Breast epithelium (tissue), 3 donors: Measurements from ENCODE around the gene STEAP3.

Experiments used
- POLR2A ChIP-seq: fragments of 450-650 bp; IDR thresholded peaks from one replicate; pipeline ENCODE4 v1.6.1; 2016; ENCODE audit warnings: antibody characterized with exemption, mild to moderate bottlenecking, moderate library complexity
- TF ChIP-seq, protein P1 (sequence below), 3 donors: fragments of 450-650 bp; IDR thresholded peaks; one replicate each; pipeline ENCODE4 v1.5.1; 2016 to 2017; ENCODE audit warnings: antibody characterized with exemption in 3 of 3, mild to moderate bottlenecking in 3 of 3, moderate library complexity in 3 of 3

DNA sequence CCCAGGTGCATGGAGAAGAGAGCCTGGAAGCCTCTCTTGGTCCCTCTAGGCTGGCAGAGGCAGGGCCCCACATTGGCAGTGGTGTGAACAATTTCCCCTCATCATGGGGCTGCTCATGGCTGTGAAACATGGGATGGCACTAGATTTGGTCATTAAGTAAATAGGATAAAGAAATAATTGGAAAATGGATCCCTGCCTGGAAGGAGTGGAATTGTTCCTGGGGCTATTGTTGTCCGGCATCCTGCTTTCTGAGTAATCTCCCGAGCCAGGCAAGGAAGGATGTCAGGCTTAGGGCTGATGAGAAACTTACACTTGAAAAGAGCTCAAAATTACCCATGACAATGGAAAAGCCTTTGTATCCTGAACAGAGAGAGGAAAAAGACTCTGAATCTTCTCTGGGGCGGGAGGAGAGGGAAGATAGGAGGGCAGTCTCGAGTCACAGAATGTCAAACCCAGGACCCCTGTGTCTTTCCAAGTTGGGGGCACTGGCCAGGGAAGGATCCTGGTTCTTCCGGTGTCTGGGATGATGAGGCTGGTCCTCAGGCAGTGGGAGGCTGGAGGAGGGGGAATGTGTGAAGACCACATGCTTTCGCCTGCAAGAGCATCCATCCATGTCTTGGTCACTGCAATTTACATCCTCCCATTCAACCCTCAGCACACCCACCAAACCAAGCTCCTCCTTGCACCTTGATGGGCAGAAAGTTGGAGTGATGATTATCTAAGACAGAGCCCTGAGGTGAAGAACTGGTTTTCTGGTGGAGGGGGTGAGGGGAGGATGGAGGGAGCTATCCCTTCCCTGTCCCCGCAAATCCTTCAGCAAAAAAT lies 27.1 kb upstream of the STEAP3 start:
- no peak for TF ChIP-seq POLR2A
- TF ChIP-seq, protein P1, sequence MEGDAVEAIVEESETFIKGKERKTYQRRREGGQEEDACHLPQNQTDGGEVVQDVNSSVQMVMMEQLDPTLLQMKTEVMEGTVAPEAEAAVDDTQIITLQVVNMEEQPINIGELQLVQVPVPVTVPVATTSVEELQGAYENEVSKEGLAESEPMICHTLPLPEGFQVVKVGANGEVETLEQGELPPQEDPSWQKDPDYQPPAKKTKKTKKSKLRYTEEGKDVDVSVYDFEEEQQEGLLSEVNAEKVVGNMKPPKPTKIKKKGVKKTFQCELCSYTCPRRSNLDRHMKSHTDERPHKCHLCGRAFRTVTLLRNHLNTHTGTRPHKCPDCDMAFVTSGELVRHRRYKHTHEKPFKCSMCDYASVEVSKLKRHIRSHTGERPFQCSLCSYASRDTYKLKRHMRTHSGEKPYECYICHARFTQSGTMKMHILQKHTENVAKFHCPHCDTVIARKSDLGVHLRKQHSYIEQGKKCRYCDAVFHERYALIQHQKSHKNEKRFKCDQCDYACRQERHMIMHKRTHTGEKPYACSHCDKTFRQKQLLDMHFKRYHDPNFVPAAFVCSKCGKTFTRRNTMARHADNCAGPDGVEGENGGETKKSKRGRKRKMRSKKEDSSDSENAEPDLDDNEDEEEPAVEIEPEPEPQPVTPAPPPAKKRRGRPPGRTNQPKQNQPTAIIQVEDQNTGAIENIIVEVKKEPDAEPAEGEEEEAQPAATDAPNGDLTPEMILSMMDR (IDR thresholded peaks at IDR 0.05): no peak
